CD14-positive monocyte (primary cell): ENCODE measurements around the gene TBC1D19. TPM values are rescaled to one million over a fixed set of nuclear protein-coding genes. Genes with fewer than 3 reads are reported as not detected.

Source experiments
- DNase-seq, 3 donors: peaks; one replicate each; pipeline ENCODE4 v3.0.0-alpha.2; 2011 to 2022
- H2AFZ ChIP-seq: 2 replicates; pipeline ENCODE4 v1.6.0; 2012; ENCODE audit warnings: mild to moderate bottlenecking, low read depth, low read length, inconsistent platforms; ENCODE audit not compliant: insufficient read depth, poor library complexity, severe bottlenecking
- H3K27ac ChIP-seq, 2 donors: 1 replicate in 1 of 2; 2 replicates in 1 of 2; pipeline ENCODE4 v1.5.1; 2012 to 2013; ENCODE audit warnings: low read length in 2 of 2, control low read depth in 1 of 2, inconsistent platforms in 1 of 2, low read depth in 1 of 2, mild to moderate bottlenecking in 1 of 2
- H3K27me3 ChIP-seq, 2 donors: one replicate each; pipeline versions ENCODE4 v1.6.0 to v1.6.1; 2011 to 2013; ENCODE audit warnings: low read length in 2 of 2; ENCODE audit not compliant: control insufficient read depth in 2 of 2, insufficient read depth in 2 of 2
- H3K36me3 ChIP-seq, 2 donors: replicated peaks in 1 of 2; 1 replicate in 1 of 2; 2 replicates in 1 of 2; pipeline versions ENCODE4 v1.5.1 to v1.6.1; 2012 to 2013; ENCODE audit warnings: low read length in 2 of 2, control low read depth in 1 of 2, inconsistent platforms in 1 of 2, mild to moderate bottlenecking in 1 of 2; ENCODE audit not compliant: insufficient read depth in 2 of 2, control insufficient read depth in 1 of 2
- H3K4me1 ChIP-seq, 2 donors: 1 replicate in 1 of 2; 2 replicates in 1 of 2; pipeline versions ENCODE4 v1.5.1 to v1.6.1; 2012 to 2013; ENCODE audit warnings: low read length in 2 of 2, control low read depth in 1 of 2, inconsistent platforms in 1 of 2, mild to moderate bottlenecking in 1 of 2, moderate library complexity in 1 of 2; ENCODE audit not compliant: insufficient read depth in 2 of 2, control insufficient read depth in 1 of 2
- H3K4me2 ChIP-seq: replicated peaks from 2 replicates; pipeline ENCODE3; 2012; ENCODE audit warnings: low read length, moderate library complexity, mild to moderate bottlenecking; ENCODE audit not compliant: poor library complexity, severe bottlenecking; ENCODE audit errors: extremely low read depth
- H3K4me3 ChIP-seq, 3 experiments: fragments of 200-600 bp in 1 of 3; sonication (generic) in 1 of 3; replicated peaks in 1 of 3; 1 replicate in 2 of 3; 2 replicates in 1 of 3; pipeline ENCODE4 v1.5.1; 2011 to 2013; ENCODE audit warnings: low read length in 3 of 3, mild to moderate bottlenecking in 3 of 3, control low read depth in 2 of 3, low read depth in 2 of 3, inconsistent platforms in 1 of 3, moderate library complexity in 1 of 3
- H3K79me2 ChIP-seq: 2 replicates; pipeline ENCODE4 v1.6.0; 2012; ENCODE audit warnings: mild to moderate bottlenecking, control low read depth, inconsistent platforms, low read length, moderate library complexity; ENCODE audit not compliant: insufficient read depth
- H3K9ac ChIP-seq: 2 replicates; pipeline ENCODE4 v1.6.0; 2017; ENCODE audit warnings: low read length, mild to moderate bottlenecking; ENCODE audit not compliant: insufficient read depth, poor library complexity, severe bottlenecking
- H3K9me3 ChIP-seq, 2 donors: replicated peaks in 1 of 2; 1 replicate in 1 of 2; 2 replicates in 1 of 2; pipeline versions ENCODE4 v1.5.1 to v1.6.1; 2012 to 2013; ENCODE audit warnings: low read length in 2 of 2, control low read depth in 1 of 2; ENCODE audit not compliant: control insufficient read depth in 1 of 2, insufficient read depth in 1 of 2
- H4K20me1 ChIP-seq: 2 replicates; pipeline ENCODE4 v1.6.0; 2012; ENCODE audit warnings: mild to moderate bottlenecking, low read length, control low read depth, moderate library complexity; ENCODE audit not compliant: insufficient read depth
- H3K27ac Mint-ChIP-seq, 7 donors: one replicate each; pipeline ENCODE4 v1.8.0; 2020; ENCODE audit warnings: mild to moderate bottlenecking in 7 of 7, mixed read lengths in 7 of 7, moderate library complexity in 6 of 7, inconsistent platforms in 2 of 7
- H3K27me3 Mint-ChIP-seq, 3 donors: one replicate each; pipeline ENCODE4 v1.8.0; 2021 to 2022; ENCODE audit warnings: low read depth in 3 of 3, mild to moderate bottlenecking in 3 of 3, mixed read lengths in 3 of 3, moderate library complexity in 3 of 3, inconsistent platforms in 1 of 3
- H3K36me3 Mint-ChIP-seq, 2 donors: one replicate each; pipeline ENCODE4 v1.8.0; 2020; ENCODE audit warnings: mixed read lengths in 2 of 2, inconsistent platforms in 1 of 2, mild to moderate bottlenecking in 1 of 2
- H3K4me1 Mint-ChIP-seq: one replicate; pipeline ENCODE4 v1.8.0; 2020; ENCODE audit warnings: mild to moderate bottlenecking, mixed read lengths
- H3K4me3 Mint-ChIP-seq, 2 donors: one replicate each; pipeline ENCODE4 v1.8.0; 2020; ENCODE audit warnings: mild to moderate bottlenecking in 2 of 2, mixed read lengths in 2 of 2, moderate library complexity in 1 of 2
- H3K9me3 Mint-ChIP-seq, 7 donors: one replicate each; pipeline ENCODE4 v1.8.0; 2020 to 2022; ENCODE audit warnings: mixed read lengths in 7 of 7, mild to moderate bottlenecking in 6 of 7, moderate library complexity in 6 of 7, inconsistent platforms in 2 of 7
- CTCF ChIP-seq: fragments of 200-600 bp; IDR thresholded peaks from one replicate; pipeline ENCODE4 v1.8.0; 2022; ENCODE audit warnings: antibody characterized with exemption, mild to moderate bottlenecking
- WGBS: methylation state at CpG from one replicate; pipeline ENCODE4 v1.1.5; 2013; ENCODE audit warnings: missing lambda C conversion rate; ENCODE audit not compliant: insufficient coverage; 5-methylcytosine and 5-hydroxymethylcytosine counted together
- intact Hi-C, 2 donors: fragments of 100-400 bp; cut with micrococcal nuclease; formaldehyde crosslinking; loops; one replicate each; pipeline versions ENCODE4 v1.15.0 to v1.15.1; 2023
- polyA plus RNA-seq, 3 donors: library from polyadenylated mRNA; depleted of rRNA in 1 of 3; unstranded in 2 of 3; stranded (reverse) in 1 of 3; fragments of 300-500 nt in 2 of 3; fragments of >200 nt in 1 of 3; fragmentation: Illumina TruSeq in 2 of 3; gene quantifications; 1 replicate in 2 of 3; 2 replicates in 1 of 3; pipeline ENCODE4 v1.2.3, GENCODE V29; 2012 to 2021

TBC1D19 gene
- polyA plus RNA-seq, 3 donors: 0.19 to 0.84 (median 0.33) TPM

- intact Hi-C loops: no loop called here
Measured at GRCh38 chr4:26660261-26660660, 76.4 kb downstream of the TBC1D19 start.

GRCh38 chr4:26663888-26664287, 80.0 kb downstream of the TBC1D19 start:
- intact Hi-C loops: no loop called here
- Histone ChIP-seq H3K4me3 (no peak overlapping the region), H3K79me2 (no peaks in the 10 kb centered on the region), H3K9ac (no peak overlapping the region), H3K4me1 (no peaks in the 10 kb centered on the region), H3K36me3 (no peaks in the 10 kb centered on the region), H3K27me3 (no peaks in the 10 kb centered on the region), H3K4me2 (no peak overlapping the region), H3K9me3 (no peaks in the 10 kb centered on the region), H4K20me1 (no peaks in the 10 kb centered on the region), H2AFZ (no peak overlapping the region), H3K27ac (no peak overlapping the region)
- H3K4me1 Mint-ChIP-seq: no peaks in the 10 kb centered on the region
- H3K36me3 Mint-ChIP-seq: peaks cover 0 to 6% of the 10 kb centered on the region in 2 donors
- H3K9me3 Mint-ChIP-seq: no peaks in the 10 kb centered on the region
- H3K27me3 Mint-ChIP-seq: peaks cover 0 to 2% (median 0%) of the 10 kb centered on the region in 3 donors
- no peak for DNase-seq
- TF ChIP-seq CTCF: no peak
- no peak overlapping the region for H3K4me3 Mint-ChIP-seq
- H3K27ac Mint-ChIP-seq: no peak overlapping the region

More at GRCh38 chr4:26660261-26660660, 76.4 kb downstream of the TBC1D19 start:
- Histone ChIP-seq H2AFZ (no peak overlapping the region), H3K27me3 (no peaks in the 10 kb centered on the region), H3K9ac (no peak overlapping the region), H3K9me3 (peaks cover 0 to 6% of the 10 kb centered on the region in 2 donors), H4K20me1 (no peaks in the 10 kb centered on the region), H3K79me2 (no peaks in the 10 kb centered on the region), H3K4me1 (no peaks in the 10 kb centered on the region), H3K4me2 (no peak overlapping the region), H3K27ac (no peak overlapping the region), H3K36me3 (no peaks in the 10 kb centered on the region), H3K4me3 (no peak overlapping the region)
- Mint-ChIP-seq H3K4me1 (no peaks in the 10 kb centered on the region), H3K9me3 (peaks cover 2 to 13% (median 6%) of the 10 kb centered on the region in 7 donors), H3K27me3 (peaks cover 0 to 2% (median 0%) of the 10 kb centered on the region in 3 donors), H3K36me3 (peaks cover 2 to 6% of the 10 kb centered on the region in 2 donors), H3K4me3 (no peak overlapping the region), H3K27ac (no peak overlapping the region)
- no peak for TF ChIP-seq CTCF
- WGBS: 100% methylated on average over 2 of the region's 3 CpGs
- DNase-seq: no peak
